HEK293 (cell line): ENCODE data around the gene PABPC3.

Source experiments
- CTCF ChIA-PET: fragments of 350-600 bp; formaldehyde crosslinking; extraction: SDS; loops from one replicate; lab custom pipeline; 2021; ENCODE audit warnings: antibody characterized with exemption; lab: Yijun Ruan, JAX
- POLR2A ChIA-PET: fragments of 300-600 bp; formaldehyde crosslinking; extraction: SDS; loops from one replicate; lab custom pipeline; 2020; ENCODE audit warnings: antibody characterized with exemption, inconsistent platforms; lab: Yijun Ruan, JAX
- H3K27ac ChIP-seq: fragments of 200-500 bp; sonication (Bioruptor generic); 2 replicates; pipeline ENCODE4 v1.5.1; 2014; ENCODE audit warnings: low read depth, low read length, control low read depth, inconsistent platforms; ENCODE audit errors: extremely low read depth
- H3K36me3 ChIP-seq, 2 experiments: fragments of 200-500 bp in 1 of 2; sonication (Bioruptor generic) in 1 of 2; 1 replicate in 1 of 2; 2 replicates in 1 of 2; pipeline ENCODE4 v1.5.1; 2014 to 2017; ENCODE audit warnings: inconsistent platforms in 2 of 2, low read length in 2 of 2; ENCODE audit not compliant: control insufficient read depth in 2 of 2, insufficient read depth in 1 of 2
- H3K4me1 ChIP-seq: fragments of 200-500 bp; sonication (Bioruptor generic); 2 replicates; pipeline ENCODE4 v1.5.1; 2014; ENCODE audit warnings: mild to moderate bottlenecking, low read length, inconsistent platforms; ENCODE audit not compliant: control insufficient read depth, insufficient read depth
- H3K4me3 ChIP-seq: 2 replicates; pipeline ENCODE4 v1.5.1; 2011; ENCODE audit warnings: low read depth, mild to moderate bottlenecking, control low read depth, low read length, moderate library complexity
- H3K9me3 ChIP-seq: fragments of 200-500 bp; sonication (Bioruptor generic); 2 replicates; pipeline ENCODE4 v1.5.1; 2014; ENCODE audit warnings: low read depth, low read length, inconsistent platforms; ENCODE audit not compliant: control insufficient read depth, insufficient read depth
- CTCF ChIP-seq: fragments of 450-650 bp; formaldehyde crosslinking; IDR thresholded peaks from 2 replicates; pipeline ENCODE4 v1.5.1; 2016; ENCODE audit warnings: missing biosample characterization, missing genetic modification characterization
- GLI2 ChIP-seq: fragments of 450-650 bp; formaldehyde crosslinking; IDR thresholded peaks from 2 replicates; pipeline ENCODE4; 2017; ENCODE audit warnings: missing biosample characterization, missing genetic modification characterization, low read depth, borderline replicate concordance
- HOXD13 ChIP-seq: sonication (generic); formaldehyde crosslinking; IDR thresholded peaks from 2 replicates; pipeline ENCODE4 v1.8.0; 2022; ENCODE audit warnings: missing genetic modification reagents, borderline replicate concordance
- OSR2 ChIP-seq: fragments of 450-650 bp; formaldehyde crosslinking; IDR thresholded peaks from 2 replicates; pipeline ENCODE4 v1.5.1; 2016; ENCODE audit warnings: missing biosample characterization, missing genetic modification characterization
- SP3 ChIP-seq: fragments of 450-650 bp; formaldehyde crosslinking; IDR thresholded peaks from 2 replicates; pipeline ENCODE4 v1.5.1; 2016; ENCODE audit warnings: missing biosample characterization, missing genetic modification characterization
- ZBTB10 ChIP-seq: fragments of 450-650 bp; formaldehyde crosslinking; IDR thresholded peaks from 2 replicates; pipeline ENCODE4 v1.5.1; 2016; ENCODE audit warnings: missing biosample characterization, missing genetic modification characterization
- ZBTB21 ChIP-seq: fragments of 450-650 bp; formaldehyde crosslinking; IDR thresholded peaks from 2 replicates; pipeline ENCODE4 v1.5.1; 2017; ENCODE audit warnings: missing biosample characterization, missing genetic modification characterization
- ZBTB7A ChIP-seq: fragments of 450-650 bp; formaldehyde crosslinking; IDR thresholded peaks from 2 replicates; pipeline ENCODE4 v1.5.1; 2016; ENCODE audit warnings: low read depth, missing biosample characterization, missing genetic modification characterization
- ZFP3 ChIP-seq: fragments of 450-650 bp; formaldehyde crosslinking; IDR thresholded peaks from 2 replicates; pipeline ENCODE4 v1.5.1; 2016; ENCODE audit warnings: low read depth, missing biosample characterization, missing genetic modification characterization
- ZNF16 ChIP-seq: fragments of 450-650 bp; formaldehyde crosslinking; IDR thresholded peaks from 2 replicates; pipeline ENCODE4 v1.5.1; 2016; ENCODE audit warnings: low read depth, missing biosample characterization, missing genetic modification characterization
- ZNF398 ChIP-seq: fragments of 450-650 bp; formaldehyde crosslinking; IDR thresholded peaks from 2 replicates; pipeline ENCODE4 v1.5.1; 2017; ENCODE audit warnings: missing biosample characterization, missing genetic modification characterization
- ZNF555 ChIP-seq: fragments of 450-650 bp; formaldehyde crosslinking; conservative IDR thresholded peaks from 2 replicates; pipeline ENCODE4 v1.5.1; 2017; ENCODE audit warnings: missing biosample characterization, mild to moderate bottlenecking, missing genetic modification characterization, inconsistent platforms
- ZNF561 ChIP-seq: fragments of 450-650 bp; IDR thresholded peaks from 2 replicates; pipeline ENCODE4 v1.5.1; 2018; ENCODE audit warnings: missing biosample characterization, missing genetic modification characterization, borderline replicate concordance
- ZSCAN5A ChIP-seq: fragments of 450-650 bp; formaldehyde crosslinking; IDR thresholded peaks from 2 replicates; pipeline ENCODE4 v1.5.1; 2016; ENCODE audit warnings: missing biosample characterization, missing genetic modification characterization

The PABPC3 gene

GRCh38 chr13:25147638-25148401 lies 51.9 kb downstream of the PABPC3 start (continued):
- TF ChIP-seq SP3 (tag by site-specific recombination) (no peak), ZNF16 (no peak), ZNF561 (no peak), ZBTB10 (tag by site-specific recombination) (no peak), ZNF398 (tag by site-specific recombination) (no peak), HOXD13 (CRISPR knock-in tag) (no peak), OSR2 (no peak)

GRCh38 chr13:25148402-25148771 lies 52.5 kb downstream of the PABPC3 start:
- Histone ChIP-seq H3K4me1 (no peaks in the 10 kb centered on the region), H3K27ac (no peak overlapping the region), H3K36me3 (no peaks in the 10 kb centered on the region), H3K9me3 (no peaks in the 10 kb centered on the region), H3K4me3 (no peak overlapping the region)
- POLR2A ChIA-PET, result no interaction called here
- CTCF ChIA-PET, result no interaction called here
- TF ChIP-seq ZFP3 (tag by site-specific recombination) (no peak), ZBTB21 (no peak), ZNF555 (tag by site-specific recombination) (no peak), ZSCAN5A (tag by site-specific recombination) (no peak), GLI2 (tag by site-specific recombination) (no peak), ZBTB7A (tag by site-specific recombination) (no peak), CTCF (tag by site-specific recombination) (no peak)
